ENCODE measurements around the gene TSHZ1.
A peak's percentile ranks its signal among the peaks of the same experiment; 100 is the strongest.

Gene TSHZ1

DNA sequence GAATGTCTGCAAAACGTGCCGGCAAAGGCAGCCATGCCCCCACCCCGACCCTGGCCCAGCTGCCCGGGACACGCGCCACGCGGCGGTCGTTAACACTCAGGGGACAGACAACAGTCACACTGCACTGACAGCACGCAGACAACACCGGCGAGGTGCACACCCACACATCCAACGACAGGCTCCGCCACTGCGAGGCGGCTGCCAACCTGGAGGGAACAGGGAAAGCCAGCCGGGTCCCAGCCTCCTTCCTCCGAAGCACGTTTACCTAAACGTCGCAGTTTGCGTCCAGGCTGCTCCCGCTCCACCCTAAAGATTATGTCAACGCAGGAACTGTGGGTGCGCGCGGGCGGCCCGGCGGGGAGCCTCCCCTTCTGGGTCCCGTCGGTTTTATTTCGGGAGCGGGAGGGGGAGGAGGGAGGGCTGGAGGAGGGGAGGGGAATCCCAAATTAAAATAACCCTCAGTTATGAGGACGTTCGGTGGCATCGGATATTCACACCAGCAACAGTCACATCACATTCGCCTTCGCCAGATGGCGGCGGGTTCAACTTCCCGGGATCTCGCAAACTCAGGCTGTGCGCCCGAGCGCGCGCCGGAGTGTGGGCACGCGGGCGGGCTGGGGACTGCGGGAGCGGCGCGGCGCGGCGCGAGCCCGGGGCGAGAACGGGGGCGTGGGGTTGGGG, 2.3 kb upstream of the TSHZ1 start:
- DNase-seq (ENCODE audit: low read depth, low spot score) = peak; percentile 27

DNA sequence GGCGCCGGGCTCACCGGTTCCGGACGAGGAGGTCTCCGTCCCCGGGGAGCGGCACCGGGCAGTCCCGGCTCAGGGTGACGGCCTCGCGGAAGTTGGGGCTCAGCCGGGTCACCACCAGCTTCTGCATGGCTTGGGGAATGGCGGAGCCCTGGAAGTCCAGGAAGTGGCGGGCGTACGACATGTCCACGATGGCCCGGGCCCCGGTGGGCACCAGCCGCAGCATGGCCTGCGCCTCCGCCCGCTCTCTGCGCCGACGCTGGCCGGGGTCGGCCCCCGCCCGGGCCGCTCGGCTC, 1.8 kb upstream of the TSHZ1 start:
- DNase-seq (ENCODE audit: low read depth, low spot score) = no peak

DNA sequence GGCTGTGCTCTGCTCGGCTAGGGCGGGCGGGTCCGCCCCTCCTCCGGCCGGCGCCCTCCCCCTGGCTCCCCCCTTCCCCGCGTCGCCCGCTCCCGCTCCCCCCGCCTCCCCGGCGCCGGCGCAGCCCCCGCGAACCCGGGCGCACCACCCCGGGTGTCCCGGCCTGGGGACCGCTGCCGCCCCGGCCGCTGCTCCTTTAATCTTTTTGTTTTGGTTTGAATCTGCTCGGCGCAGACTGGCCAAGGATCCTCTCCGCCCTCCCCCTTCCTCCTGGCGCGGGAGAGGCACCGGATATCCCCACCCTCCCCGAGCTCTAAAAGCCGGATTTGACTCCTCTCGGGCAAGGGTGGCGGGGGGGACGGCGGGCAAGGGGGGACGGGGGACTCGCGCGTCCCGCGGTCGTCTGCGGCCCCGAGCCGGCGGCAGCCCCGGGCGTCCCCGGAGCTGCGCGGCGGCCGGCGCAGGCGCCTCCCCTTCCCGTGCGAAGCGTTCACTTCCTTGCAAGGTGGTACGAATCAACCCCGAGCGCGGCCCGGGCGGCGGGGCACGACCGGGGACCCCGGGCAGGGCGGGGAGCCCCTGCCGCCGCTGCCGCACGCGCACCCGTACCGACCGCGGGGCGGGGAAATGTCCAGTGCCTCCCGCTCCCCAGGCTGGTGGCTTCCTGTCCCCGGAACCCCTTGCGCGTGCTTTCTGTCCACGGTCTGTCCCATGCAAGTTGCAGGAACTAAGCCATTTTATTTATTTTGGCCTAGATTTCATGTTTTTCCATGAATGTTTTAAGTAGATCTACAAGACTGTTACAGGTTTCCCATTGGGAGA, 1.3 kb upstream of the TSHZ1 start, which contains the start of gene PTGR3:
TSS of gene PTGR3 (minus strand) at position 11 of the 822 bp plus-strand sequence. CDS start 81 bp downstream, outside the sequence.
- DNase-seq (ENCODE audit: low read depth, low spot score) = peak; percentile 63

DNA sequence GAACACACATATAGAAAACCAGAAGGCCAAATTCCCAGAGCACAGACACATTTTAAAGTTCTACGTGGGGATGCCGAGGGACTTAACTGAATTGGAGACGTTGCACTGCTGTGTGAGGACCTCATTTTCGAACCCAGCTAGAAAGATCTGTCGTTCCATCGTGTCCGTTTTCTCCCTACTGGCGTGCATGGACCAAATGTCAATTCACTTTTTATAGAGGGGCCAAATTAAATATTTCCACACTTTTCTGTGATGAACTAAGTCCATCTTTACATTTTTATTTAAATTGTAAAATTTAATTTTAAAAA, 692 bp upstream of the TSHZ1 start:
- no peak for DNase-seq (ENCODE audit: low read depth, low spot score)

DNA sequence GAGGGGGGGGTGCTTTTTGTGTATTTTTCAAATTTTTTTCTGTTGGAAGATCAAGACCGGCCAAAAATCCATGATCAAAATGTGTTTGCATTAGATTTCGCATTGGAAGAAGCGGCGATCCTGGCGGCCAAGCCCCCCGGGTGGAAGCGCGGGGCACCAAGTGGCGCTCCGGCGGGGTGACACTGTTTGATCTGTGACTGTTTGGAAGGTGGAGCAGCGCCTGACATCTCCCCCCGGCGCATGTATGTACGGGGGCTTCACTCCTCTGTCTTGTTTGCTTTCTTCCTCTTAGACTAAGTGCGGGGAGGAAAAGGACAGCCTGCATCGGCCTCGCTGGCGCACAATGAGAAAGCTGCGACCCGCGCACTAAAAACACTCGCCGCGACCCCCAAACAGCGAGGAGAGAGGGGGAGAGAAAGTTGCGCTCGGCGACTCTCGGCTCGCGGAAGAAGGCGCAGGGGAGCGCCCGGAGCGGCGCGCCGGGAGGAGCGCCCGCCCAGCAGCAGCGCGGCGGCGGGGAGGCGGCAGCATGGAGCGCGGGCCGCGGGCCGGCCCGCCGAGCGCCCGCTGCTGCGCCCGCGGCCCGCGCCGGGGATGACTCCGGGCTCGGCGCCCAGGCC, 515 bp downstream of the TSHZ1 start:
- peak; percentile 43 for DNase-seq (ENCODE audit: low read depth, low spot score)

DNA sequence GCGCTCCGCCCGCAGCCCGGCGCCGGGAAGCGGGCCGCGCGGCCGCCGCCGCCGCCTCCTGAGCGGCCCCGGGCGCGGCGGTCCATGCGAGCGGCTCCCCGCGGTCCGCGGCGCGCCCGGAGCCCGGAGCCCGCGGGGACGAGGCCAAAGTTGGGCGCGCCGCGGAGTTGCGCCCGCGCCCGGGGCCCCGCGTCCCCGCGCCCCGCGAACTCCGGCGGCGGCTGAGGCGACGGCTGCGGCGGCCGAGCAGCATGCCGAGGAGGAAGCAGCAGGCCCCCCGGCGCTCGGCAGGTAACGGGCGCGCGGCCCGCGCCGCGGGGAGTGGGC, 992 bp downstream of the TSHZ1 start:
- DNase-seq (ENCODE audit: low read depth, low spot score) = no peak

DNA sequence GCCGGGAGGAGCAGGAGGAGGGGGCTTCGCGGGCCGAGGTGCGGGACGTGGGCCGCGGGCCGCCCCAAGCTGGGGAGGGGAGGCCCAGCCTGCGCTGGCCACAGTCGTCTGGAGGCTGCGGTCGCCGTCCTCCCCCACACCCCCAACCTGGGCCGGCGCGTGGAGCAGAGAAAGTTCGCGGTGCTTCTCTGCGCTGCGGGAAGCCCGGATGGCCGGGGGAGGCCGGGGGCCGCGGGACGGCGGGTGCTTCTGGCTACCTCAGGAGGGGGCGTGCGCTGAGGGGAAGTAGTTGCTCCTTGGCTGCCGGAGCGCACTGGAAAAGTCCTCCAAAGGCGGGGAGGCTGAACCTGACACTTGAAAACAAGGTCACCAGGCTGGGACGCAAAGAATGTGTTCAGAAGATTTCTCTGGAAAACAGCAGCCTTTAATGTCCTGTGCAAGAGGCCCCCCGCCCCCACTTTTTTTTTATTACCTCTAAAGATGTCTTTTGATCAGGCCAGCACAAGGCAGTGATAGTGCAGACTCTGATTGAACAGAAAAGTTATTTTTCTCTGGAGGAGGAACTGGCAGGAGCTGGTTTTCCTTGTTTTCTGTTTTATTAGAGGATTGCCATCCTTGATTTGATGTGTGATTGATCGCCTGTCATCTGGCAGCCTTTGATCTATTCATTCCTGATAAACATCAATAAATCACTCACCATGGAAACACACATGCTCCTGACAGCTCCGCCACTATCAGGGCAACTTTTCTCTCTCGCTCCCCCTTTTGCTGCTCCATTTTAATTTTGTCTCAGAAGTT, 1.6 kb downstream of the TSHZ1 start:
- DNase-seq (ENCODE audit: low read depth, low spot score) = peak; percentile 58

DNA sequence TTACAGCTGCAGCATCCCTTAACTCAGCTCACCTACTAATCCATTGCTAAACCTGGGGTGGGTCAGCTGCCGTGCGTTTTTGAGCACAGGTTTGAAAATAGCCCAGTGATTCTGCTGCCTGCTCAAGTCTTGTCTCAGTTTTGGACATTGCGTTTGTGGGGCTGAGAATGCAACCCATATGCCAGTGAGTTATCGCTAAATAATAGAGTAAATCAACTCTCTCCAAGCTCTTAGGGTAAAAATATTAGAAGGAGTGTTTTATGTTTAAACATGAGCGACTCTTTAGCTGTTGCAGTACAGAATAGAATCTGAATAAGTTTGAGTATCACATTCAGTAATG, 2.1 kb downstream of the TSHZ1 start:
- DNase-seq (ENCODE audit: low read depth, low spot score) = no peak

DNA sequence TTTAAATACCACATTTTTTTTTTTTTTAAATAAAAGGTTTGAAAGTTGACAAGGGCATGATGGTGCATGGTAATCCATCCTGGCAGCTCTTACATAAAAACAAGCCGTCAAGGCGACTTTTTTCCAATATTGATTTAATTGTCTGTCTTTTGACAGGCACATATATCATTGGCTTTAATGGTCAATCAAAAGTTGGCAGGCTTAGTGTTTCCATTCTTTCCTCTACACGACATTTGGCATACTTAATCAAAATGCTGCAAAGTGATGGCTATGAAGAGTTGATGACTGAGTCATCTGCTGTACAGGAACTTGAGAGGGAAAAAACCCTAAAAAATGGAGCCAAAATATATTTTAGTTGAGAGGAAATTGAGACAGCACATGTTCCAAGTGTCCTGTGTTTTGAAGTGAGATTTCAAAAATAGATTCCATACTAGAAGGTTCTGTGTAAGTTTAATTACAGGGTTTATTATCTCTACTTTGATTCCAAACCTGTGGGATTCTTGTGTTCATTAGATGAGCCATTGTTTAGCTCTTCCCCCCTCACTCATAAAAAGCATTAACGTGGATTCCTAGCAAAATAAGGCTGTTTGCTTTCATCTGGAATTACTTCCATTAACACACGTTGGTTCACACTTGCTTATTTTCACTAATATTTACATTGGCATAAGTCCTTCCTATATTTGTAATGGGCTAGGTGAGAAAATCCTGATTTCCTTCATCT, 3.2 kb downstream of the TSHZ1 start:
- DNase-seq (ENCODE audit: low read depth, low spot score) = no peak

DNA sequence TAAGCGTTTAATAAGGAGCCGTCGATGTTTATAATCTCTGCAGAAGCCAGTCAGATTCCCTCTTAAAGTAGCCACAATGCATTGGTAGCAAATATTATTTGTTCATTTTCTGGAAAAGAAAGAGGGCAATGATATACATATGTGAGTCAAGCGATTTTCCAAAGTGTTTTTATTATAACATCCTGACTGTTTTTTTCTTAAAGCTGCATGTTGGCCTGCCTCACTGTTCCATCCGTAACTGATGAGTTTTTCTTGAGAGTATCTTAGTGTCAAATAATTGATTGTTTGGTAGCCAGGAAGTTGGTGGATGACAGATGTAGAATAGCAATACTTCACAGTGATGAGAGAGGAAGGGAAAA, 3.7 kb downstream of the TSHZ1 start:
- no peak for DNase-seq (ENCODE audit: low read depth, low spot score)

DNA sequence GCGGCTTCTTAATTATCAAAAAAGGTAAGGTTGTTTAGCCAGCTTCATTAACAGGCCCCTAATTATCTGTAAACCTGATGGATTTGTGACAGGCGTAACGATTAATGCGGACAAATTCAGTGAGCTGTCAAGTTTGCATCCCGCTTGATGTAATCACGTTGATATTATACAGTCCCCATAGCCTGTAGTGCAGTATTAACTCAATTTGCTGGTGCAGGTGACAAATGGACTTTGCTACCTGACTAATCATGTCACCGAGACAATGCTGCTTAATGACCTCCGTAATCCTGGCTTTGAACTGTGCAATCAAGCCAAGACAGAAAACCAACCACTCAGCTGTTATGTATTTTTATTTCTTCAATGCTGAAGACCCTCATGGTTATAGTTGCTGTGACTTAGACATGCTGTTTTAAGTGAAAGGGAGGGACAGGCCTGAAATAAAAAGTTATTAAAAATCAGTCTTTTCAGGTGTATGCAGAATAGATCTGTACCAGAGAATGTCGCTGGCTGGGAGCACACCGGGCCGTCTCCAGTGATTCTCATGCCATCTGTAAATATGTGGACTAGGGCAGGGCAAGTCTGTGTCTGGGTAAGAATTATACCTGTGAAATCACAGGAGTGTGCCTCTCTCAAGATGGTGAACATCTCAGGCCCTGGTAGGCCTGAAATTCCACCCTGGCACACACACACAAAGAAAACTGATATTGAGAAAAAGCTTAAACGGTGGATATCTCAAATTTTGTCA, 4.3 kb downstream of the TSHZ1 start:
- no peak for DNase-seq (ENCODE audit: low read depth, low spot score)

DNA sequence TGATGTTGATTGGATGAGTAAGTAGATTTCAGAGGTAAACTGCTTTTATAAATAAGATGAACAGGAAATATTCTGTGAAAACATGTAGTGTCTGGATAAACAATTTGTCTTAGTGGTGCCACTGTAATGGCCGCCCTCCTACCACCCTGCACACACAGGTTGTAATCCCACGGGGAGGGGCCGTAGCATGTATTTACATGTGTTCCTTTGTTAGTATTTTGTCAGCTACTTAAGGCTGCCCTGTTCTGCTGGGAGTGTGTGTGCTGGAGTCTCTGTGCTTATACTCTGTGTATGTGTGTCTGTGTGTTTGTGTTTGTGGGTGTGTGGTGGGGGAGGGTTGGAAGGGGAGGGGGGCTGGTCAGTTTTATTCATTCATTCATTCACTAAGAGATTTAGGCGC, 5.1 kb downstream of the TSHZ1 start:
- DNase-seq (ENCODE audit: low read depth, low spot score) = no peak

DNA sequence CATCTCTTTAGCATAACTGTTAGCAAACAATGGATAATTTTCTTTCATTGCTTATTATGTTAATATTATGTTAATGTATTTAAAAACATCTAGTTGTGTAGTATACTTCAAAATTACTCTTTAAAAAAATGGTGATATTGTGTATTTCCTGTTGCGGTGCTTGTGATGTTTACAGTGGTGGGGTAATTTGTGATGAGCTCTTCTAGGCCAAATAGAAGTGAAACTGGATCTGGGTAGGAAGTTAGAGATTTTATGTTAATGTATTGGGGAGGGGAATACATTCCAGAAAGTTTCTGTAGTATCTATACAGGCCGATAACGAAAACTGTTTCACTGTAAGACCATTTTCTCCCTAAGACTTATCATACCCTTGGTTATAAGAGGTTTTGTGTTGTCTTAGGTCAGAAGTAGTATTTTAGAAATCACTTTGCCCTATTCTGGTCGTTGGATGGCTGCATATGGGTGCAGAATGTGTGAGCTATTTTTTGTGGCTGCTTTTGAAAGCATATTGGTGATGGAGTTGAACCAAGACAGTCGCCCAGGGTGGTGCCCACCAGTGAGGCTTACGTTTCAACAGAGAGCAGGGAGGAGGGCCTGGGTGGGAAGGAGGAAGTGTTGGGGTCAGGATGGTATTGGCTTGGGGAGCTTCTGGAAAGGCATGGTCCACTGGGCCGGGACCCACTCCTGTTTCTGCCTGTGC, 5.8 kb downstream of the TSHZ1 start:
- no peak for DNase-seq (ENCODE audit: low read depth, low spot score)

DNA sequence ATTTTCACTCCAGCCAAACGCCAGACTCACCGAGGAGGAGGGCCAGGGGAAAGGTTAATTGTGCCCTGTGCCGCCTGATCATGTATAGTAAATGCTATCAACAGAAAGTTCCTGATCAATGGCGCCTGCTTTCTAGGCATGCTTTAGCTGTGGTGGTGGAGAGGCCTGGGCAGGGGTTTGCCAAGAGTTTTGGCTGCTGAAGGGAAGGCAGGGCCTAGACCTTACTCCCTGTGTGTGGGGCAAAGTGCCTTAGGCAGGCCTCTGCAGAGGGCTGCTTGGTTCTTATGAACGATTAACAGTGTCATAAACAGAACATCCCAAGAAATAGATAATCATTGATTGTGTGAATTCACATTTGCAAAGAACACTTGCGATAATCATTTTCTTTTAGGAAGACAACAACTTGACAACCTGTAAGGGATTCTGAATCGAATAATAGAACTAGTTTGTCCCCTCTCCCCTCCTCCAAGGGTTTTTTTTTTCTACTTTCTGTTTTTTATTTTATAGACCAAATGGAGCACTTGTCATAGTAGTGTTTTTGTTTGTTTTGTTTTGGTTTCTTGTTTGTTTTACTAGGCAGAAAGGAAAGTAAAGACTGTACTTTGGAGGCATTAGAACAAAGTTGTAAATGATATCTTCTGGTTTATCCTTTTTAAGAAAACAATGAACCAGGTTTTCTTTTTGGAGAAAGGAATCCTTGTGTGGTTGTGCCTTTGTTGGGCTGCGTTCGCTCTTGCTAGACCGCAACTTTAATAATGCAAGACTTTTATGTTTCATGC, 6.5 kb downstream of the TSHZ1 start:
- no peak for DNase-seq (ENCODE audit: low read depth, low spot score)

DNA sequence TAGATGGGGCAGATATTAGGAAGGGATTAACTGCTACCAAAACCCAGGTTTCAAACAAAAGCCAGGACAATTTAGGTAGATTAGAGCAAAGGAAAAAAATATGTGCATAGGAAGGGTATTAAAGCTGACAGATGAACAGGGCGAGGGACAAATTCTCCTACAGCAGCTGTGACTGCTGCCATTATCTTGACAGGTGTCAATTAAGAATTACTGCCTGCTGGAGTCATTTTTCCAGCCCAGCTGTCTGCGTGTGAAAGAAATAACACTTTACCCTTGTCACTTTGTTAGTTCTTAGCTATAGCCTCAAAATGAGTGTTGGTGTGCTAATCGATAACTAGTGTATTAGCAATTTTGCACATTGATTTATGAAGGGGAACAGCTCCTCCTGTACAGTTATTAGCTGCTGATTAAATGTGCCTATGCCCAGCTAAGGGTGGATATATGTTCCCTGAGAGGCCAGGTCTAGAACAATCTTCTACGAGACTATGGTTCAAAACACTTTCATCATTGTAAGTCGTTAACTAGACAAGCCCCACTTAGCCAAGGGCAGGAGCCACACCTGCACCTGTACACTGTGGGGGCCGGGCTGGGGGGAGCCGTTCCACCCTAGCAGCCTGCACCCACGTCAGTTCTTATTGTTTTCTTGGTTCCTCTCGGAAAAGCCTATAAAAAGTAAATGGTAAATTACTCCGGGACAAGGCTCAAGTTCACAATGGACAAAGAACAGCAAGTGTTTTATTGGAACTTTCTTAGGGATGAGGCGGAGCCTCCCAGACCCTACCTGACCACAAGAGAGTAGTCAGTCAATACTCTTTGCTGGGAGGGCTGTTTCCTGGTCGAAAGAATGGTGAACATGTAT, 7.7 kb downstream of the TSHZ1 start:
- no peak for DNase-seq (ENCODE audit: low read depth, low spot score)

DNA sequence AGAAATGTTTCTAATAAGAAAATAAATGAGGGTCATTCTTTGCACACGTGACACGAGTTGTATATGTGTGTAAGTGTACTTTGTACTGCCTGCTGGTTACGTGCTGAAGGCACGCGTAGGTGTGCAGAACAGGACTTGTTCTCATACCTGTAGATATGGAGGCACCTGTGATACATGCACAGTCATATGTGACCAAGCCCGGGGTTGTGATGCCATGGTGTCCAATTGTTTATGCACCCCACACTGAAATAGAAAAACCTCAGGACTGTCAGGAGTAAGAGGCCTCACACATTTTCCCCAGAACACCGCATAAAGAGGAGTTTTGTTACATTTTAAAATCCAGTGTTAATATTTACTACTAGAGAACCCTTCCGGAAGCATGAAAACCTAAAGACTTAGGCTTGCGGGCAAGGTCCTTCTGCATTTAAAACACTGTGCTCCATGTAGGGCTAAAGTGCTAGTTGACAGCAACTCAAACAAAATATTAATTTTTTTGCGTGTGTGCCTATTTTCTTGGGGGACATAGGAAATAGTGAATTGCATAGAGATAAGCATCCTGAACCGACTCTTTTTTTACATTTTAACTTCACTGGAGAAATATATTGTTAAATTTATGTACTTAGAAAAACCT, 9.3 kb downstream of the TSHZ1 start:
- no peak for DNase-seq (ENCODE audit: low read depth, low spot score)

DNA sequence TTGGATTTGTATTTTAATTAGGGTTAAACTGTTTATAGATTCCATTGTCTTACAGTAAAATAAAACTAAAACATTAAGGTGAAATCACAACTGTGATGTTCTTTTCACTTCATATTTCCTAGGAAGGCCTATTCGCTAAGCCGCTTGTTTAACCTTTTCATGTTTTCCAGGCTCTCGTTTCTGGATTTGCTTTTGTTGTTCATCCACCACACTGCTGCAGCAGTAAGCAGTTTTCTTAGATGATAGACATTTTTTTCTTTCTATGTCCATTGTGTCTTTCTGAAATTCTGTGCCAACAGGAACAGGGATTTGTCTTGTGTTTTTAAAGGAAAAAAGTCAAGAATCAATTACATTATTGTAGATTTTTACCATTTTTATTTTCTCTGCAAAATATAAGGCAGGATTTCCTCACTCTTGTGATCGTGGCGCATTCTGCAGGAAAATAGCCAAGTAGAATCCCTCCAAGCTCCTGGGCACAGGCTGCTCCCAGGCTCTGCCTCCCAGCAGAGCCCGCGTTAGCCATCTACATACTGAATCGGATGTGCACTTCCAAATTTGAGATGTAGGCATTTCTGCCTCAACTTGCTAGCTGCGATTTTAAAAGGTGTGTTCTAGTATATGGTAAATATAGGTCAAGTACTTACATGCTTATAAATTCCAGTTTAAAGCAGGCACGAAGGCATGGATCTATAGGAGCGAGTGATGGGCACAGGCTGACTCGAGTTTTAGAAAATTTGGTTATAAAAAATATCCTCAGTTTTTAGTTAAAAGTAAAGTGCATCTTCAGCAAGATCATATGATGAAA, 10.2 kb downstream of the TSHZ1 start:
- no peak for DNase-seq (ENCODE audit: low read depth, low spot score)

DNA sequence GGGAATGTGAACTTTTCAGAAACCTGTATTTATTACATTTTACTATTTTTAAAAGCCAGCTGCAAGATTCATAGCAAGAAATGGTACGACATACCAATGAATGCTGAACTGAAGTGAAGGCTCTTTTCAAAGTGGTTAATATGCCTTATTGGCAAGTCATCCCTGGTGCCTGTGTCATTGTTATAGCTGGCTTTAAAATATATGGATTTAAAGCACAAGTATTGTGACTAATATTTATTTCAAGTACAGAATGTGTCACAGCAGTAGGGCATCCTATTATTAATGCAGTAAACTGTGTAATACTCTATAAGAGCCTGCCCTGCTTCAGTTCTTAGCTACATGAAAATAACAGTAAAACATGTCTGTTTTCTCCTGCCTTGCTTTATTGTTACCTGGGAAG, 10.8 kb downstream of the TSHZ1 start:
- DNase-seq (ENCODE audit: low read depth, low spot score) = no peak

Data from ELF-1 (cell line).